ENCODE data around the gene PTPN20. TPM values are rescaled to one million over a fixed set of nuclear protein-coding genes. Genes with fewer than 3 reads are reported as not detected.

Gene PTPN20
- total RNA-seq, 1 donor from 2014 or later = not detected

GRCh38 chr10:47049056-47049851, 138.0 kb downstream of the PTPN20 start:
- DNase-seq (ENCODE audit: low spot score) = peak; percentile 74
- TF ChIP-seq CTCF (IDR thresholded peaks at IDR 0.05) = no peak
- Mint-ChIP-seq H3K4me1 (ENCODE audit: low read depth) (peaks cover 10% of the 10 kb centered on the region), H3K27ac (ENCODE audit: unreplicated experiment) (no peak overlapping the region), H3K9me3 (ENCODE audit: low read depth) (no peaks in the 10 kb centered on the region), H3K27me3 (ENCODE audit: low read depth) (no peaks in the 10 kb centered on the region), H3K36me3 (ENCODE audit: low read depth) (no peaks in the 10 kb centered on the region), H3K4me3 (ENCODE audit: unreplicated experiment) (no peak overlapping the region)

DNA sequence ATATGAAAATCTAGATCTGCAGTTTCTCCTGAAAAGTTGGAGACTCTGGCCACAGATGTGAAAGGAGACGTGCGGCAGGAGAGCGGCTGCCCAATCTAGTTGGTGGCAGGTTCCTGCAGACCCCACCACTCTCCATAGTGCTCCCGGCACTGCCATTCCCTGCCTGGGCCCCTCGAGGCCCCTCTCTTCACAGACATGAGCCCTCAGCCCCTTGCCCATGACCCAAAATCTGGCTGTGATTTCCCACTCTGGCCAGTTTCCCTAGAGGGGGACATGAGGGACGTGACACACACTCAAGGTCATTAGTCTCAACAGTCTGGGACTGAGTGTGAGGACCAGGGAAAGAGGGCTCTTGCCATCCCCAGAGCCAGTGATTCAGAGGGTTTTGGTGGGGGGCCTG, 138.7 kb downstream of the PTPN20 start:
- DNase-seq (ENCODE audit: low spot score) = no peak
- no peaks in the 10 kb centered on the region for H3K9me3 Mint-ChIP-seq (ENCODE audit: low read depth)
- no peaks in the 10 kb centered on the region for H3K27me3 Mint-ChIP-seq (ENCODE audit: low read depth)

DNA sequence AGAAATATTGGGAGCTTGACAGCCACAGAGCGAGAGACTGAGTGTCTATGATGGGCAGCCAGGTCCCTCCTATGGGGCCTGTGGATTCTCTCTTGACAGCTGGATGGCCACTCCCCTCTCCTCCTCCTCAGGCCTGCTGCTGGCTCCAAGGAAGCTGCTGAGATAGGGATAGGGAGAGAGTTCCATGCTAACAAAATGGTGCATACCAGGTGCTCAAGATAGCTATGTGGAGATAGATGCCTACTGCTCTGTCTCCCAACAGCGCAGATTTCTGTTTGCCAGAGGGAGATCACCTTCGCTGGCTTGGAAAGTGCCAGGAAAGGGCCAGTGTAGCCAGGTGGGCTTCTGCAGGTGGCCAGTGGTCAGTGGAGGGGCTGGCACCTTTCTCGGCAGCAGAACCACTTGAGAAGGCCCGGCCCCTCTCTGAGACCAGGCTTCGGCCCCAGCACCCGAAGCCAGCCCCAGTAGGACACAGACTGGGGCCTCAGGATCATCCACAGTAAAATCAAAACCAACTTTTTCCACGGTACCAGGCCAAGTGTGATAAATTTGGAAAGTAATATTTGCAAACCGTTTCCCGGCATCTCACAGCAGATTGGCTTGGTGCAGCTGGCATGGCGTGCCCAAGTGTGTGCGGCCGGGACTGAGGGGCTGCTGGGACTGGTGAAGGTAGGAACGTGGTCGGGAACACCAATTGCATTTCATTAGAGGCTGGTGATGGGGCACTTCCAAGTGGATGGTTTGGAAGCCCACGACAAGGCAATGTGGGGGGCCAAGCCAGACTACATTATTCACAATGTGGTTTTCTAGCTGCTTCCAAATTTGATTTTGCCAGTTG, 139.6 kb downstream of the PTPN20 start:
- H3K9me3 Mint-ChIP-seq (ENCODE audit: low read depth) = no peaks in the 10 kb centered on the region
- H3K36me3 Mint-ChIP-seq (ENCODE audit: low read depth) = no peaks in the 10 kb centered on the region
- peaks cover 10% of the 10 kb centered on the region for H3K4me1 Mint-ChIP-seq (ENCODE audit: low read depth)
- no peak for DNase-seq (ENCODE audit: low spot score)
- TF ChIP-seq CTCF (IDR thresholded peaks at IDR 0.05) = no peak
- no peak overlapping the region for H3K4me3 Mint-ChIP-seq (ENCODE audit: unreplicated experiment)
- no peaks in the 10 kb centered on the region for H3K27me3 Mint-ChIP-seq (ENCODE audit: low read depth)
- no peak overlapping the region for H3K27ac Mint-ChIP-seq (ENCODE audit: unreplicated experiment)

More for the DNA sequence above, 138.7 kb downstream of the PTPN20 start:
- peaks cover 10% of the 10 kb centered on the region for H3K4me1 Mint-ChIP-seq (ENCODE audit: low read depth)
- no peaks in the 10 kb centered on the region for H3K36me3 Mint-ChIP-seq (ENCODE audit: low read depth)
- H3K4me3 Mint-ChIP-seq (ENCODE audit: unreplicated experiment) = no peak overlapping the region
- no peak overlapping the region for H3K27ac Mint-ChIP-seq (ENCODE audit: unreplicated experiment)
- no peak for TF ChIP-seq CTCF (IDR thresholded peaks at IDR 0.05)

- no peak overlapping the region for H3K27ac Mint-ChIP-seq (ENCODE audit: unreplicated experiment)
- H3K4me3 Mint-ChIP-seq (ENCODE audit: unreplicated experiment) = no peak overlapping the region
- no peak for DNase-seq (ENCODE audit: low spot score)
- no peaks in the 10 kb centered on the region for H3K36me3 Mint-ChIP-seq (ENCODE audit: low read depth)
- no peaks in the 10 kb centered on the region for H3K27me3 Mint-ChIP-seq (ENCODE audit: low read depth)
- H3K9me3 Mint-ChIP-seq (ENCODE audit: low read depth) = no peaks in the 10 kb centered on the region
- no peak for TF ChIP-seq CTCF (IDR thresholded peaks at IDR 0.05)
- H3K4me1 Mint-ChIP-seq (ENCODE audit: low read depth) = peaks cover 10% of the 10 kb centered on the region
Observed at GRCh38 chr10:47051741-47052238, 140.6 kb downstream of the PTPN20 start.
